HCT116 (cell line): Measurements from ENCODE around the gene FNBP1L. TPM values are rescaled to one million over a fixed set of nuclear protein-coding genes. Genes with fewer than 3 reads are reported as not detected.

Experiments used
- ATAC-seq: fragments of 200-7000 bp; cut with Tn5 transposase; 2 replicates; pipeline ENCODE4 v1.9.1; 2020; ENCODE audit warnings: mild to moderate bottlenecking, moderate library complexity
- BruUV-seq: library from RNA; stranded (reverse); fragments of 400-500 nt; replicated peaks from 2 replicates; lab custom pipeline; 2021; lab: Mats Ljungman, UMichigan
- CTCF ChIA-PET: fragments of 300-600 bp; sonication (Branson Sonifier 250); formaldehyde crosslinking; loops from one replicate; lab custom pipeline; 2021; ENCODE audit warnings: antibody characterized with exemption; lab: Charles Lee
- POLR2A ChIA-PET: fragments of 300-600, 350-600 bp; sonication (Branson Sonifier 250); formaldehyde crosslinking; loops from one replicate; lab custom pipeline; 2021; ENCODE audit warnings: antibody characterized with exemption; lab: Charles Lee
- RAD21 ChIA-PET, 2 experiments: fragments of 300-600 bp; sonication (Branson Sonifier 250); formaldehyde crosslinking; loops; one replicate each; lab custom pipeline; 2023; ENCODE audit warnings: low total read pairs in 2 of 2; ENCODE audit not compliant: uncharacterized antibody in 2 of 2, unreplicated experiment in 2 of 2, low non-redundant PET in 1 of 2; lab: Charles Lee
- DNase-seq: peaks from one replicate; pipeline ENCODE4 v3.0.0-alpha.2; 2010; ENCODE audit warnings: low read depth, low spot score
- H2AFZ ChIP-seq: fragments of 200-600 bp; shearing (Covaris generic), sonication (generic); 2 replicates; pipeline ENCODE4 v1.6.1; 2017; ENCODE audit warnings: low read depth, mixed run types, mixed read lengths, antibody characterized with exemption, low read length; ENCODE audit not compliant: poor library complexity, severe bottlenecking
- H3K27ac ChIP-seq: 2 replicates; pipeline ENCODE4 v1.5.1; 2012; ENCODE audit warnings: low read depth, low read length
- H3K27me3 ChIP-seq: fragments of 200-600 bp; sonication (generic); 2 replicates; pipeline ENCODE4 v1.6.1; 2016; ENCODE audit warnings: mixed run types, low read length, mixed read lengths; ENCODE audit not compliant: insufficient read depth
- H3K36me3 ChIP-seq, 2 experiments: fragments of 200-500 bp in 1 of 2; fragments of 200-600 bp in 1 of 2; sonication (Bioruptor generic) in 1 of 2; sonication (generic) in 1 of 2; 2 replicates each; pipeline versions ENCODE4 v1.5.1 to v1.6.1; 2014 to 2016; ENCODE audit warnings: low read length in 2 of 2, inconsistent platforms in 1 of 2, mixed read lengths in 1 of 2, mixed run types in 1 of 2; ENCODE audit not compliant: insufficient read depth in 2 of 2, control insufficient read depth in 1 of 2
- H3K4me1 ChIP-seq, 2 experiments: fragments of 200-600 bp in 1 of 2; sonication (generic) in 1 of 2; 2 replicates each; pipeline versions ENCODE4 v1.5.1 to v1.6.1; 2012 to 2017; ENCODE audit warnings: low read length in 2 of 2, inconsistent platforms in 1 of 2, mild to moderate bottlenecking in 1 of 2, mixed read lengths in 1 of 2, mixed run types in 1 of 2, moderate library complexity in 1 of 2; ENCODE audit not compliant: insufficient read depth in 2 of 2, control insufficient read depth in 1 of 2
- H3K4me2 ChIP-seq: fragments of 200-600 bp; sonication (generic); 2 replicates; pipeline ENCODE4 v1.6.1; 2017; ENCODE audit warnings: mixed run types, low read length, mixed read lengths
- H3K4me3 ChIP-seq, 2 experiments: fragments of 200-600 bp in 1 of 2; sonication (generic) in 1 of 2; replicated peaks in 1 of 2; 2 replicates each; pipeline ENCODE4 v1.5.1; 2011 to 2016; ENCODE audit warnings: low read length in 2 of 2, control low read depth in 1 of 2, low read depth in 1 of 2, mild to moderate bottlenecking in 1 of 2, mixed read lengths in 1 of 2, mixed run types in 1 of 2
- H3K79me2 ChIP-seq: fragments of 200-600 bp; sonication (generic); 2 replicates; pipeline ENCODE4 v1.6.1; 2017; ENCODE audit warnings: mild to moderate bottlenecking, mixed run types, low read length, moderate library complexity, mixed read lengths; ENCODE audit not compliant: insufficient read depth
- H3K9ac ChIP-seq: fragments of 200-600 bp; sonication (generic); 2 replicates; pipeline ENCODE4 v1.6.1; 2016; ENCODE audit warnings: low read length, mixed read lengths
- H3K9me2 ChIP-seq: fragments of 200-600 bp; sonication (generic), shearing (Covaris generic); 2 replicates; pipeline ENCODE4 v1.6.1; 2017; ENCODE audit warnings: mixed run types, mild to moderate bottlenecking, moderate library complexity; ENCODE audit not compliant: insufficient read depth
- H3K9me3 ChIP-seq, 2 experiments: fragments of 200-500 bp in 1 of 2; fragments of 200-600 bp in 1 of 2; sonication (Bioruptor generic) in 1 of 2; sonication (generic) in 1 of 2; 2 replicates each; pipeline ENCODE4 v1.6.1; 2014 to 2017; ENCODE audit warnings: low read length in 2 of 2, mixed read lengths in 2 of 2, inconsistent platforms in 1 of 2, low read depth in 1 of 2, mild to moderate bottlenecking in 1 of 2, mixed run types in 1 of 2, moderate library complexity in 1 of 2; ENCODE audit not compliant: control insufficient read depth in 1 of 2, insufficient read depth in 1 of 2
- H4K20me1 ChIP-seq: fragments of 200-600 bp; sonication (generic), shearing (Covaris generic); 2 replicates; pipeline ENCODE4 v1.6.1; 2017; ENCODE audit warnings: mixed run types, mild to moderate bottlenecking, moderate library complexity; ENCODE audit not compliant: insufficient read depth
- ATF3 ChIP-seq: IDR thresholded peaks from 2 replicates; pipeline ENCODE4 v1.6.1; 2012
- CBX3 ChIP-seq: IDR thresholded peaks from 2 replicates; pipeline ENCODE4 v1.6.1; 2012; ENCODE audit warnings: low read depth
- CTCF ChIP-seq, 3 experiments: fragments of 200-600 bp in 1 of 3; sonication (generic) in 1 of 3; IDR thresholded peaks in 2 of 3; conservative IDR thresholded peaks in 1 of 3; 2 replicates each; pipeline ENCODE4 v1.5.1; 2012 to 2017; ENCODE audit warnings: low read depth in 2 of 3, low read length in 2 of 3, antibody characterized with exemption in 1 of 3, borderline replicate concordance in 1 of 3, control low read depth in 1 of 3, mild to moderate bottlenecking in 1 of 3, mixed read lengths in 1 of 3, mixed run types in 1 of 3, moderate library complexity in 1 of 3; ENCODE audit not compliant: insufficient read depth in 1 of 3
- ELF1 ChIP-seq: IDR thresholded peaks from 2 replicates; pipeline ENCODE4 v1.6.1; 2012; ENCODE audit warnings: low read depth, borderline replicate concordance
- EZH2 ChIP-seq: fragments of 200-600 bp; sonication (generic); IDR thresholded peaks from 2 replicates; pipeline ENCODE4 v1.6.1; 2017; ENCODE audit warnings: antibody characterized with exemption, mixed run types
- JUND ChIP-seq: IDR thresholded peaks from 2 replicates; pipeline ENCODE4 v1.6.1; 2012
- POLR2A ChIP-seq: IDR thresholded peaks from 2 replicates; pipeline ENCODE4 v1.7.0; 2011; ENCODE audit warnings: borderline replicate concordance; ENCODE audit not compliant: insufficient read depth, insufficient read length; ENCODE audit errors: extremely low read depth
- POLR2AphosphoS5 ChIP-seq: IDR thresholded peaks from 2 replicates; pipeline ENCODE4 v1.6.1; 2011; ENCODE audit warnings: mild to moderate bottlenecking, low read depth, low read length, moderate library complexity
- RAD21 ChIP-seq: IDR thresholded peaks from 2 replicates; pipeline ENCODE4 v1.6.1; 2012; ENCODE audit warnings: low read depth, mild to moderate bottlenecking
- SIN3A ChIP-seq: IDR thresholded peaks from 2 replicates; pipeline ENCODE4 v1.6.1; 2012; ENCODE audit warnings: low read depth
- SP1 ChIP-seq: IDR thresholded peaks from 2 replicates; pipeline ENCODE4 v1.6.1; 2012; ENCODE audit warnings: low read depth
- SRF ChIP-seq: IDR thresholded peaks from 2 replicates; pipeline ENCODE4 v1.6.1; 2012; ENCODE audit warnings: low read depth
- YY1 ChIP-seq: IDR thresholded peaks from 2 replicates; pipeline ENCODE4 v1.6.1; 2011; ENCODE audit warnings: low read length, low read depth, moderate library complexity, mild to moderate bottlenecking; ENCODE audit not compliant: insufficient replicate concordance; ENCODE audit errors: extremely low read depth
- ZBTB33 ChIP-seq: IDR thresholded peaks from 2 replicates; pipeline ENCODE4 v1.6.1; 2011; ENCODE audit warnings: mild to moderate bottlenecking, low read length, moderate library complexity; ENCODE audit not compliant: insufficient replicate concordance; ENCODE audit errors: extremely low read depth
- ZFX ChIP-seq: fragments of 450-650 bp; IDR thresholded peaks from 2 replicates; pipeline ENCODE4 v1.6.1; 2017
- ZNF274 ChIP-seq: fragments of 200-500 bp; sonication (Bioruptor generic); IDR thresholded peaks from 2 replicates; pipeline ENCODE4 v1.6.1; 2014; ENCODE audit warnings: mild to moderate bottlenecking, low read depth, low read length, inconsistent platforms
- intact Hi-C: fragments of 100-400 bp; cut with micrococcal nuclease; formaldehyde crosslinking; loops from 2 replicates; pipeline ENCODE4 v1.10.0; 2022
- total RNA-seq: library from RNA; stranded (reverse); gene quantifications from one replicate; pipeline ENCODE4 v1.2.1, GENCODE V29; 2021; ENCODE audit not compliant: unreplicated experiment

FNBP1L gene
- total RNA-seq, 1 experiment from 2014 or later = 26.1 TPM

- BruUV-seq = no TSS peak
- Histone ChIP-seq H3K9ac (no peak overlapping the region), H3K27ac (no peak overlapping the region), H3K79me2 (peaks cover 59% of the 10 kb centered on the region), H3K27me3 (no peaks in the 10 kb centered on the region), H2AFZ (no peak overlapping the region), H3K4me2 (no peak overlapping the region), H3K36me3 (no peaks in the 10 kb centered on the region), H3K4me1 (no peaks in the 10 kb centered on the region), H3K4me3 (no peak overlapping the region), H3K9me2 (no peaks in the 10 kb centered on the region), H3K9me3 (no peaks in the 10 kb centered on the region), H4K20me1 (no peaks in the 10 kb centered on the region)
- ChIA-PET RAD21 (interaction anchor here in 1 of 2 experiments (0.6 kb wide), 1 partner anchor 14 kb away, joined by 3 read pairs; no protein-coding TSS in a partner anchor), CTCF (no interaction called here), POLR2A (no interaction called here)
- ATAC-seq = no peak
- DNase-seq = no peak
- TF ChIP-seq ZBTB33 = no peak
- TF ChIP-seq SP1 = no peak
- no peak for TF ChIP-seq POLR2A
- no peak for TF ChIP-seq ZNF274
- TF ChIP-seq RAD21 = no peak
- TF ChIP-seq CBX3 = no peak
- TF ChIP-seq CTCF (IDR thresholded peaks at IDR 0.05 in 2 of 3, conservative IDR thresholded peaks at IDR 0.05 in 1 of 3; ENCODE audit: borderline replicate concordance in 1 of 3, insufficient read depth in 1 of 3, low read depth in 2 of 3, low read length in 2 of 3) = no peak
- no peak for TF ChIP-seq ZFX
- no peak for TF ChIP-seq EZH2
- TF ChIP-seq ELF1 = no peak
- TF ChIP-seq JUND = no peak
- TF ChIP-seq YY1 = no peak
- no peak for TF ChIP-seq POLR2AphosphoS5
- TF ChIP-seq SRF = no peak
- no peak for TF ChIP-seq SIN3A
- TF ChIP-seq ATF3 = no peak
- intact Hi-C loops = no loop called here
Measured at GRCh38 chr1:93461236-93461635, 13.3 kb downstream of the FNBP1L start.
